A549 (cell line): Measurements from ENCODE around the gene DNAJC7.

Source experiments
- BCL3 ChIP-seq: fragments of >200 bp; sonication (Bioruptor Twin); formaldehyde crosslinking; IDR thresholded peaks from 3 replicates; pipeline ENCODE4 v1.6.1; 2016
- CTCF ChIP-seq: fragments of >200 bp; sonication (Bioruptor Twin); formaldehyde crosslinking; IDR thresholded peaks from 3 replicates; pipeline ENCODE4 v1.5.1; 2016
- NFE2L2 ChIP-seq: fragments of 150-350 bp; conservative IDR thresholded peaks from 2 replicates; pipeline ENCODE4 v1.6.1; 2014; ENCODE audit warnings: low read length
- NPAS2 ChIP-seq: fragments of 250-450 bp; sonication (Bioruptor Pico); IDR thresholded peaks from 2 replicates; pipeline ENCODE4 v1.8.0; 2022; ENCODE audit warnings: mild to moderate bottlenecking, moderate library complexity, borderline replicate concordance
- POLR2A ChIP-seq: IDR thresholded peaks from 2 replicates; pipeline ENCODE4 v1.6.1; 2012; ENCODE audit warnings: mild to moderate bottlenecking, low read length
- USF2 ChIP-seq: fragments of 450-650 bp; IDR thresholded peaks from 2 replicates; pipeline ENCODE4 v1.6.1; 2014; ENCODE audit warnings: antibody characterized with exemption

- TF ChIP-seq USF2 = no peak
- no peak for TF ChIP-seq NFE2L2
- no peak for TF ChIP-seq CTCF
- no peak for TF ChIP-seq BCL3
- TF ChIP-seq POLR2A = no peak
- no peak for TF ChIP-seq NPAS2
These were observed 49.9 kb downstream of the DNAJC7 start for GRCh38 chr17:41967141-41967920.
